ENCODE results near the gene PDE10A. TPM values are rescaled to one million over a fixed set of nuclear protein-coding genes. Genes with fewer than 3 reads are reported as not detected.

Gene PDE10A
- total RNA-seq, 4 donors from 2014 or later, result 0.59 to 3.1 (median 2.0) TPM

DNA sequence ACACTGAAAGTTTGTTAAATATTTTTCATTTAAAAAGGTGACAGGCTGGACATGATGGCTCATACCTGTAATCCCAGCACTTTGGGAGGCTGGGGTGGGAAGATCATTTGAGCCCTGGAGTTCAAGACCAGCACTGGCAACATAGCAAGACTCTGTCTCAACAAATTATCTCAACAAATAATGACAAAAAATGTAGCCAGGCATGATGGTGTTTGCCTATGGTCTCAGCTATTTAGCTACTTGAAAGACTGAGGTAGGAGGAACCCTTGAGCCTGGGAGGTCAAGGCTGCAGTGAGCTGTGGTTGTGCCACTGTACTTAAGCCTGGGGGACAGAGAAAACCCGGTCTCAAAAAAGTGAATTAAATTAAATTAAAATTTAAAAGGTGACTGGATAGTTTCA, 297.7 kb downstream of the PDE10A start:
- no peak overlapping the region for H3K4me3 ChIP-seq
- DNase-seq (ENCODE audit: low spot score in 2 of 2), result no peak
- no peaks in the 10 kb centered on the region for H3K36me3 ChIP-seq
- H3K4me1 ChIP-seq, result no peaks in the 10 kb centered on the region
- no peak overlapping the region for H3K27ac ChIP-seq
- peaks cover 3% of the 10 kb centered on the region for H3K9me3 ChIP-seq
- no peak for TF ChIP-seq POLR2AphosphoS5 (IDR thresholded peaks at IDR 0.05)
- no peak for TF ChIP-seq EP300 (IDR thresholded peaks at IDR 0.05)
- no peak for TF ChIP-seq POLR2A (IDR thresholded peaks at IDR 0.05)
- TF ChIP-seq, protein P1, sequence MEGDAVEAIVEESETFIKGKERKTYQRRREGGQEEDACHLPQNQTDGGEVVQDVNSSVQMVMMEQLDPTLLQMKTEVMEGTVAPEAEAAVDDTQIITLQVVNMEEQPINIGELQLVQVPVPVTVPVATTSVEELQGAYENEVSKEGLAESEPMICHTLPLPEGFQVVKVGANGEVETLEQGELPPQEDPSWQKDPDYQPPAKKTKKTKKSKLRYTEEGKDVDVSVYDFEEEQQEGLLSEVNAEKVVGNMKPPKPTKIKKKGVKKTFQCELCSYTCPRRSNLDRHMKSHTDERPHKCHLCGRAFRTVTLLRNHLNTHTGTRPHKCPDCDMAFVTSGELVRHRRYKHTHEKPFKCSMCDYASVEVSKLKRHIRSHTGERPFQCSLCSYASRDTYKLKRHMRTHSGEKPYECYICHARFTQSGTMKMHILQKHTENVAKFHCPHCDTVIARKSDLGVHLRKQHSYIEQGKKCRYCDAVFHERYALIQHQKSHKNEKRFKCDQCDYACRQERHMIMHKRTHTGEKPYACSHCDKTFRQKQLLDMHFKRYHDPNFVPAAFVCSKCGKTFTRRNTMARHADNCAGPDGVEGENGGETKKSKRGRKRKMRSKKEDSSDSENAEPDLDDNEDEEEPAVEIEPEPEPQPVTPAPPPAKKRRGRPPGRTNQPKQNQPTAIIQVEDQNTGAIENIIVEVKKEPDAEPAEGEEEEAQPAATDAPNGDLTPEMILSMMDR (IDR thresholded peaks at IDR 0.05), result no peak
- 96% methylated on average over 1 of the region's 1 CpG for WGBS
- no peaks in the 10 kb centered on the region for H3K27me3 ChIP-seq

DNA sequence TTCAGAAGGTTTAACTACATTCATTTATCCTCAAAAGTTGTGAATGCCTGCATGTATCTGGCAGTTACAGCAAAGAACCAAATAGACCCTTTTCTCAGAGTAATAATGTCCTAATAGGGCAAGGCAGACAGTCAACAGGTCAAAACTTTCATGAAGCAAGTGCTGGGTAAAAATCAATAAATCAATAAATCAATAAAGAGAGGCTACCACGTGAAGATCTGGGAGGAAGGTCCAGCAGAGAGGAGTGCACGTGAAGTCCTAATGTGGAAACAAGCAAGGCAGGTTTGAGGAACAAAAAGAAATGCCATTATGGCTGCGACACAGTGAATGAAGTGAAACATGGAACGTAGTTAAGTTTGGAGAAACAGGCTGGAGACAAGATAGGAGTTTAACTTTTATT, 317.3 kb downstream of the PDE10A start:
- 74% methylated on average over 4 of the region's 4 CpGs for WGBS
- TF ChIP-seq POLR2A (IDR thresholded peaks at IDR 0.05) (no peak), EP300 (IDR thresholded peaks at IDR 0.05) (no peak), POLR2AphosphoS5 (IDR thresholded peaks at IDR 0.05) (no peak)
- TF ChIP-seq, protein P1 (IDR thresholded peaks at IDR 0.05), result no peak
- no peak overlapping the region for H3K4me3 ChIP-seq
- no peak for DNase-seq (ENCODE audit: low spot score in 2 of 2)
- H3K4me1 ChIP-seq, result no peaks in the 10 kb centered on the region
- H3K9me3 ChIP-seq, result peaks cover 4% of the 10 kb centered on the region
- H3K27me3 ChIP-seq, result no peaks in the 10 kb centered on the region
- no peak overlapping the region for H3K27ac ChIP-seq
- H3K36me3 ChIP-seq, result no peaks in the 10 kb centered on the region

DNA sequence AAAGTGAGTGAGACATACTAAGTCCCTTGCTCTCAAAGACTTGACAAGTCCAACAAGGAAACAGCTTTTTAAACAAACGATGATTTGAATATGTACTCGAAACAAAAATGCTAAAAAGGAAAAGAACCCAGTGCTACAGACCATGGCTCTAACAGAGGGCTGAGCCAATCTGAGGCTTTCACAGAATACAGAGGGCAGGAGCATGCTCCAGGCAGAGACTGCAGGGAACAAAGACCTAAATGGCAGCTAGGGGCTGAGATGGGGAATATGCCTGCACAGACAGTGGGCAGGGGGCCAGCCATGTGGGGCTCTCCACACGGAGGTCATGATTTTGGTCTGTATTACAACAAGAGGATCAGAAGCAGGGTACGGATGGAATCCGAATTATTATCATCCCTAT, 322.5 kb downstream of the PDE10A start:
- no peak overlapping the region for H3K27ac ChIP-seq
- TF ChIP-seq, protein P1 (IDR thresholded peaks at IDR 0.05), result no peak
- no peak for TF ChIP-seq POLR2AphosphoS5 (IDR thresholded peaks at IDR 0.05)
- no peak for TF ChIP-seq POLR2A (IDR thresholded peaks at IDR 0.05)
- TF ChIP-seq EP300 (IDR thresholded peaks at IDR 0.05), result no peak
- H3K9me3 ChIP-seq, result no peaks in the 10 kb centered on the region
- 63% methylated on average over 5 of the region's 5 CpGs for WGBS
- H3K4me3 ChIP-seq, result no peak overlapping the region
- no peaks in the 10 kb centered on the region for H3K27me3 ChIP-seq
- H3K4me1 ChIP-seq, result no peaks in the 10 kb centered on the region
- no peaks in the 10 kb centered on the region for H3K36me3 ChIP-seq
- DNase-seq (ENCODE audit: low spot score in 2 of 2), result no peak

DNA sequence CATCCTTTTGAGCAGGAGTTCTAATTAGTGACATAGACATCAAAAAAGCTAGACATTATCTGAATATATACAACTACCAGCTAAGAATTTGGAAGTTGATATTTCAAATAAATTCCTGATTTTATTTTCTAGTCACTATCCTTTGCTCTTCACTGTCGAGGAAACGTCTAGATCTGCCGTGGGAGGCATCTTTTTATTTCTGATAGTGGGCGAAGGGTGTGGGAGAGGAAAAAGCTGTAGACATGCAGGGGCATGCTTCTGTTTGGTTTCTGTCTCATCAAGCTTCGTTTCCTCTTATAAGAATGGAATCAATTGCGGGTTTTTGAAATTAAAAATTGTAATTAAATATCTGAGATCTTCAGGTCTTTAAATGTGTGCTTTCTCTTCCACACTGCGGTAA, 337.4 kb downstream of the PDE10A start:
- TF ChIP-seq, protein P1 (IDR thresholded peaks at IDR 0.05), result no peak
- TF ChIP-seq POLR2A (IDR thresholded peaks at IDR 0.05), result no peak
- TF ChIP-seq EP300 (IDR thresholded peaks at IDR 0.05), result no peak
- no peak for TF ChIP-seq POLR2AphosphoS5 (IDR thresholded peaks at IDR 0.05)
- no peaks in the 10 kb centered on the region for H3K4me1 ChIP-seq
- H3K36me3 ChIP-seq, result no peaks in the 10 kb centered on the region
- 67% methylated on average over 7 of the region's 7 CpGs for WGBS
- no peaks in the 10 kb centered on the region for H3K27me3 ChIP-seq
- peaks cover 7% of the 10 kb centered on the region for H3K9me3 ChIP-seq
- DNase-seq (ENCODE audit: low spot score in 2 of 2), result no peak
- no peak overlapping the region for H3K4me3 ChIP-seq
- H3K27ac ChIP-seq, result no peak overlapping the region

DNA sequence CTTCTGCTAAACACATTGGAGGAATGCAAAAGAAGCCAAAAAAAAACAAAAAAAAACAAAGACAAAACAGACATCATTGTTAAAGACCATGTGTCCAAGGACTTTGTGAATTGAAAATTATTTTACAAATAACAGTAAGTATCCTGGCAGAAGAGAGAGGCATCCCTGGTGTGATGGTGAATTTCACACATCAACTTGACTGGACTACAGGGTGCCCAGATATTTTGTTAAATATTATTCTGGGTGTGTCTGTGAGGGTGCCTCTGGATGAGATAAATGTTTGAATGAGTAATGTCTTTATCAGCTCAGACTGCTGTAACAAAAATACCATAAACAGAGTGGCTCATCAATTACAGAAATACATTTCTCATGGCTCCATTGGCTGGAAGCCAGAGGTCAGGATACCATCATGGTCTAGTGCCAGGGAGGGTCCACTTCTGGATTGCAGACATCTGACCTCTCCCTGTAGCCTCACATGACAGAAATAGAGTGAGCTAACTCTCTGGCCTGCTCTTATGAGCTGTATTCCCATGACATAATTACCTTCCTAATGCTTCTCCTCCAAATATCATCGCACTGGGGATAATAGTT, 341.4 kb downstream of the PDE10A start:
- TF ChIP-seq, protein P1 (IDR thresholded peaks at IDR 0.05), result no peak
- TF ChIP-seq EP300 (IDR thresholded peaks at IDR 0.05), result no peak
- no peak for TF ChIP-seq POLR2A (IDR thresholded peaks at IDR 0.05)
- TF ChIP-seq POLR2AphosphoS5 (IDR thresholded peaks at IDR 0.05), result no peak
- Histone ChIP-seq H3K4me1 (no peaks in the 10 kb centered on the region), H3K27me3 (no peaks in the 10 kb centered on the region), H3K36me3 (no peaks in the 10 kb centered on the region), H3K4me3 (no peak overlapping the region), H3K9me3 (peaks cover 7% of the 10 kb centered on the region), H3K27ac (no peak overlapping the region)
- WGBS, result 82% methylated on average over 1 of the region's 1 CpG
- no peak for DNase-seq (ENCODE audit: low spot score in 2 of 2)

All from suprapubic skin (tissue), 4 donors.